Prostate gland (tissue), 2 donors: ENCODE data around the gene PLEKHN1. TPM values are rescaled to one million over a fixed set of nuclear protein-coding genes. Genes with fewer than 3 reads are reported as not detected.
A peak's percentile ranks its signal among the peaks of the same experiment; 100 is the strongest.

Source experiments
- DNase-seq: peaks from one replicate; pipeline ENCODE4 v3.0.0-alpha.2; 2019; ENCODE audit warnings: low spot score
- H3K27ac ChIP-seq, 2 donors: fragments of 200-600 bp; sonication (generic); 2 replicates each; pipeline ENCODE4 v1.5.1; 2017 to 2019
- H3K27me3 ChIP-seq: fragments of 200-600 bp; sonication (generic); replicated peaks from 2 replicates; pipeline ENCODE4 v1.5.1; 2019; ENCODE audit not compliant: insufficient read depth
- H3K36me3 ChIP-seq, 2 donors: fragments of 200-600 bp; sonication (generic); 1 replicate in 1 of 2; 2 replicates in 1 of 2; pipeline versions ENCODE4 v1.5.1 to v1.8.1; 2017 to 2019
- H3K4me1 ChIP-seq: fragments of 200-600 bp; sonication (generic); replicated peaks from 2 replicates; pipeline ENCODE4 v1.5.1; 2019
- H3K4me3 ChIP-seq, 2 donors: fragments of 200-600 bp; sonication (generic); 2 replicates each; pipeline ENCODE4 v1.5.1; 2017 to 2019
- H3K9me3 ChIP-seq: fragments of 200-600 bp; sonication (generic); 2 replicates; pipeline ENCODE4 v1.5.1; 2017
- CTCF ChIP-seq, 4 experiments: fragments of 200-600 bp in 2 of 4; fragments of 450-650 bp in 2 of 4; sonication (generic) in 2 of 4; IDR thresholded peaks; 1 replicate in 3 of 4; 2 replicates in 1 of 4; pipeline ENCODE4 v1.5.1; 2016 to 2019; ENCODE audit warnings: antibody characterized with exemption in 4 of 4, mild to moderate bottlenecking in 2 of 4, moderate library complexity in 2 of 4
- POLR2A ChIP-seq: fragments of 450-650 bp; IDR thresholded peaks from one replicate; pipeline ENCODE4 v1.6.1; 2016; ENCODE audit warnings: antibody characterized with exemption, mild to moderate bottlenecking
- POLR2AphosphoS5 ChIP-seq: sonication (generic); formaldehyde crosslinking; IDR thresholded peaks from one replicate; pipeline ENCODE4 v1.6.1; 2017; ENCODE audit warnings: antibody characterized with exemption
- WGBS: methylation state at CpG from one replicate; pipeline ENCODE4 v1.1.5; 2018; 5-methylcytosine and 5-hydroxymethylcytosine counted together
- intact Hi-C: fragments of 100-400 bp; cut with DNase I; formaldehyde crosslinking; loops from one replicate; pipeline ENCODE4 v1.14.2; 2022
- total RNA-seq, 2 donors: library from RNA; depleted of rRNA; stranded (reverse); fragments of >200 nt; gene quantifications; one replicate each; pipeline ENCODE4 v1.1.0, GENCODE V29; 2016

The PLEKHN1 gene
- total RNA-seq, 2 donors from 2014 or later: 1.4 to 6.4 TPM

- no peak overlapping the region for H3K27ac ChIP-seq
- H3K36me3 ChIP-seq: no peaks in the 10 kb centered on the region
- no peaks in the 10 kb centered on the region for H3K27me3 ChIP-seq
- peaks cover 4% of the 10 kb centered on the region for H3K4me1 ChIP-seq
- TF ChIP-seq CTCF (IDR thresholded peaks at IDR 0.05): no peak
- TF ChIP-seq POLR2A: no peak
- TF ChIP-seq POLR2AphosphoS5: no peak
- no peak overlapping the region for H3K4me3 ChIP-seq
- intact Hi-C loops: no loop called here
- no peak for DNase-seq
- whole genome bisulfite sequencing: 26% methylated on average over 30 of the region's 30 CpGs
- no peaks in the 10 kb centered on the region for H3K9me3 ChIP-seq
Observed at GRCh38 chr1:995665-996633, 29.7 kb downstream of the PLEKHN1 start.

DNA sequence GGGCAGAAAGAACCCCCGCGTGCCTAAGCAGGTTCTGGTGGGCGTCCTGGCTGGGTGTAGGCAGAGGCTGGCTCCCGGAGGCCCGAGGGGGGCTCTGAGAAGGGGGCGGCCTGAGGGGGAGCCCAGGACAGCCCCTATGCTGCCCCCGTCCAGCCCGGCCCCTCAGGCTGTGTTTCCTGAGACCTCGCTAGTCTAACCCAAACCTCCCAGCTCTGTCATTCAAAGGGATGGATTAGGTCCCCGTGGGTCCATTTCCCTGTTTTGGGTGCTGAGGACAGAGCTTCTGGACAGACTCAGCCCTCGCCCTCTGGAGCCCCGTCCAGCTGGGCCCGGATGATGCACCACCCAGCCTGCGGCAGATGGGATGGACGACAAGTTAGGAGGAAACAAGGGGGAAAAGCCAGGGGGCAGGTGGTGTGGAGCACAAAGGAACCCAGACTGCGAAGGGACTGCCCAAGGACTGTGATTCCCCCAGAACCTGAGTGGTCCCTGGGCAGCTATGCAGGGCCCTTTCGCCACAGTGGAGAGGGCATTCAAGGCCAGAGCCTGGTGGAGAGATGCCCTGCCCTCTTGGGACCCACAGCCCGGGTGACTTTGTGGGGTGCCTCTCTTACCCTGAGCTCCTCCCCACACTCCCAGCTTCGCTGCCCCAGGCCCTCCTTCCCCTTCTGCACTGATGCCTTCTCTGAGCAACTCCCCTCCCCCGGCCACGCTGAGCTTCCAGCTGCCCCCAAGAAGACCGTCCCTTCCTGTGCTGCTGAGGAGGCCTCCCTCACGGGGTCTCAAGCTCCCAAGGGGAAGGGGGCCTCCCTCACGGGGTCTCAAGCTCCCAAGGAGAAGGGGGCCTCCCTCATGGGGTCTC is 30.8 kb downstream of the PLEKHN1 start:
- TF ChIP-seq POLR2AphosphoS5 (no peak), POLR2A (no peak), CTCF (IDR thresholded peaks at IDR 0.05) (no peak)
- no peaks in the 10 kb centered on the region for H3K9me3 ChIP-seq
- intact Hi-C loops: no loop called here
- no peaks in the 10 kb centered on the region for H3K36me3 ChIP-seq
- DNase-seq: no peak
- H3K27ac ChIP-seq: no peak overlapping the region
- no peak overlapping the region for H3K4me3 ChIP-seq
- H3K4me1 ChIP-seq: peaks cover 4% of the 10 kb centered on the region
- 75% methylated on average over 23 of the region's 24 CpGs for WGBS
- no peaks in the 10 kb centered on the region for H3K27me3 ChIP-seq

- no peak overlapping the region for H3K4me3 ChIP-seq
- WGBS: 97% methylated on average over 3 of the region's 3 CpGs
- intact Hi-C loops: no loop called here
- peaks cover 4% of the 10 kb centered on the region for H3K4me1 ChIP-seq
- no peaks in the 10 kb centered on the region for H3K36me3 ChIP-seq
- H3K9me3 ChIP-seq: no peaks in the 10 kb centered on the region
- no peak for TF ChIP-seq CTCF (IDR thresholded peaks at IDR 0.05)
- TF ChIP-seq POLR2A: no peak
- TF ChIP-seq POLR2AphosphoS5: no peak
- no peaks in the 10 kb centered on the region for H3K27me3 ChIP-seq
- no peak overlapping the region for H3K27ac ChIP-seq
- DNase-seq: no peak
Observed at GRCh38 chr1:997713-997992, 31.4 kb downstream of the PLEKHN1 start.

- Histone ChIP-seq H3K4me1 (peaks cover 4% of the 10 kb centered on the region), H3K27ac (no peak overlapping the region), H3K4me3 (peak overlapping the region; percentile 59 to 71), H3K9me3 (no peaks in the 10 kb centered on the region), H3K36me3 (no peaks in the 10 kb centered on the region), H3K27me3 (no peaks in the 10 kb centered on the region)
- 33% methylated on average over 74 of the region's 75 CpGs for WGBS
- DNase-seq: no peak
- TF ChIP-seq CTCF (IDR thresholded peaks at IDR 0.05): no peak
- TF ChIP-seq POLR2A: no peak
- TF ChIP-seq POLR2AphosphoS5: no peak
- intact Hi-C loops: no loop called here
Observed at GRCh38 chr1:997993-998744, 31.9 kb downstream of the PLEKHN1 start.
